Astrocyte of the cerebellum (primary cell): ENCODE results near the gene SMIM7.

Experiments
- DNase-seq: peaks from one replicate; pipeline ENCODE4 v3.0.0-alpha.2; 2011; ENCODE audit warnings: low read depth
- H3K4me3 ChIP-seq: 2 replicates; pipeline ENCODE4 v1.5.1; 2011; ENCODE audit warnings: mild to moderate bottlenecking, low read depth, low read length, moderate library complexity
- CTCF ChIP-seq: IDR thresholded peaks from 2 replicates; pipeline ENCODE4 v1.5.1; 2012; ENCODE audit warnings: low read length, low read depth, moderate library complexity, mild to moderate bottlenecking; ENCODE audit errors: missing control alignments
- in situ Hi-C: cut with HindIII; loops from 2 replicates; pipeline ENCODE4 v1.10.0; 2017; ENCODE audit warnings: low sequenced_read_pairs

Gene SMIM7

GRCh38 chr19:16601378-16602052 lies 58.4 kb downstream of the SMIM7 start:
- H3K4me3 ChIP-seq: no peak overlapping the region
- DNase-seq: no peak
- TF ChIP-seq CTCF: no peak
- in situ Hi-C loops: no loop called here

GRCh38 chr19:16600824-16601223 lies 59.1 kb downstream of the SMIM7 start:
- no peak for DNase-seq
- no peak overlapping the region for H3K4me3 ChIP-seq
- in situ Hi-C loops: no loop called here
- no peak for TF ChIP-seq CTCF

GRCh38 chr19:16599655-16600346 lies 60.1 kb downstream of the SMIM7 start:
- no peak for DNase-seq
- H3K4me3 ChIP-seq: no peak overlapping the region
- TF ChIP-seq CTCF: no peak
- in situ Hi-C loops: no loop called here

GRCh38 chr19:16598848-16599247 lies 61.1 kb downstream of the SMIM7 start:
- no peak for DNase-seq
- no peak overlapping the region for H3K4me3 ChIP-seq
- in situ Hi-C loops: no loop called here
- TF ChIP-seq CTCF: no peak

- in situ Hi-C loops: no loop called here
- no peak overlapping the region for H3K4me3 ChIP-seq
- DNase-seq: no peak
- no peak for TF ChIP-seq CTCF
Measured at GRCh38 chr19:16596399-16596798, 63.5 kb downstream of the SMIM7 start.
